Ovary (tissue), 1 donor: ENCODE results near the gene SPATA33.

Experiments
- EP300 ChIP-seq: sonication (generic); formaldehyde crosslinking; IDR thresholded peaks from one replicate; pipeline ENCODE4 v1.6.1; 2017; ENCODE audit warnings: antibody characterized with exemption
- POLR2A ChIP-seq: fragments of 450-650 bp; IDR thresholded peaks from one replicate; pipeline ENCODE4 v1.6.1; 2017; ENCODE audit warnings: antibody characterized with exemption, mild to moderate bottlenecking, moderate library complexity

DNA sequence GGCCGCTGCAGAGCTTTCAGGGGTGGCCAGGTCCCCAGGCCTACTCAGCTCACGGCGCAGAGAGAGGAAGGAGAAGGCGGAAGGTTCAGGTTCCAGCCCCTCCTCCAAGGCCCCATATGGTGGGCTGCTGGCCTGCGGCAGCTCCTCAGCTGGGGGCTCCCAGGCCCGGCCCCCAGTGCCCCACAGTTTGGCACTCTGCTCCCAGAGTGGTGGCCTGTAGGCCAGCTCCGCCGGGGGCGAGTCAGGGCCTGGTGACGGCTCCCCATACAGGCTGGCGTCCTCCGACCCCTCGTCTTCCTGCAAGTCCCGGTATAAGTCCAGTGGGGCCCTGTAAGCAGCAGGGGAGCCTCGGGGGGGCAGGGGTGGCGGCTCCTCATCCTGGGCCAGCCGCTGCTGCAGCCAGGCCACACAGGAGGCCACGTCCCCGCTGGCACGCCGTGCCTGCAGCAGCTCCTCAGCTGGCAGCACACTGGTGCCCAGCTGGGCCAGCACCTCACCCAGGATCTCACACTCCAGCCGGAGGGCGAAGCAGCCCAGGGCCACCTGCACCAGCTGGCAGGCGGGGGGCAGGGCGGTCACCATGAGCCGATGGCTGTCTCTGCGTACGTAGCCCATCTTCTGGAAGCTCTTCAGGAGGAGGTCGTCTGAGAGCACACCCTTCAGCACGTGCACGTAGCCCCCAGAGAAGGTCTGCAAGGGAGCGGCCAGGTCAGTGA, 40.1 kb downstream of the SPATA33 start:
- no peak for TF ChIP-seq POLR2A
- no peak for TF ChIP-seq EP300
